Activated CD4-positive, alpha-beta T cell treated with anti-CD3 and anti-CD28 coated beads, Interleukin-2, Interleukin-4, amounts not matched to agents 100 ng/mL and 50 ng/mL, durations not matched to agents 16 hours and 8 hours (primary cell): ENCODE results near the gene FMC1.
"Not testable (repeated sequence)": the region's sequence is repeated elsewhere in the genome, so short reads cannot be mapped to it uniquely, and the experiment has no call there.

Source experiments
- DNase-seq: peaks from one replicate; pipeline ENCODE4 v3.0.0-alpha.2; 2020; ENCODE audit warnings: low spot score

The FMC1 gene

GRCh38 chr7:139340037-139340807 is 915 bp upstream of the FMC1 start:
- DNase-seq: peak; percentile 98

- no peak for DNase-seq
Measured at GRCh38 chr7:139340808-139341057, 404 bp upstream of the FMC1 start.

- DNase-seq: no peak
Measured at GRCh38 chr7:139341776-139342226, 664 bp downstream of the FMC1 start.

- DNase-seq: no peak
Measured at GRCh38 chr7:139345042-139345441, 3.9 kb downstream of the FMC1 start.

- DNase-seq: no peak
Measured at GRCh38 chr7:139351027-139351426, 9.9 kb downstream of the FMC1 start.

GRCh38 chr7:139354729-139355128 is 13.6 kb downstream of the FMC1 start:
- no peak for DNase-seq

- DNase-seq: no peak
Measured at GRCh38 chr7:139355320-139355719, 14.2 kb downstream of the FMC1 start.

GRCh38 chr7:139357729-139358506 is 16.8 kb downstream of the FMC1 start:
- not testable (repeated sequence) for DNase-seq

- peak; percentile 52 for DNase-seq
Measured at GRCh38 chr7:139358541-139359365, 17.6 kb downstream of the FMC1 start.

GRCh38 chr7:139359366-139360209 is 18.5 kb downstream of the FMC1 start, which contains the start of gene LUC7L2:
LUC7L2 (plus strand) TSS chr7:139359894; CDS start chr7:139360262, 368 bp downstream.
- DNase-seq: peak; percentile 99

GRCh38 chr7:139360210-139360947 is 19.2 kb downstream of the FMC1 start:
- peak; percentile 98 for DNase-seq

- DNase-seq: no peak
Measured at GRCh38 chr7:139360948-139361307, 19.8 kb downstream of the FMC1 start.

- DNase-seq: no peak
Measured at GRCh38 chr7:139361523-139361922, 20.4 kb downstream of the FMC1 start.

- no peak for DNase-seq
Measured at GRCh38 chr7:139362302-139362701, 21.2 kb downstream of the FMC1 start.

GRCh38 chr7:139362981-139363380 is 21.8 kb downstream of the FMC1 start:
- DNase-seq: no peak

- no peak for DNase-seq
Measured at GRCh38 chr7:139365336-139365735, 24.2 kb downstream of the FMC1 start.

- DNase-seq: no peak
Measured at GRCh38 chr7:139366400-139366799, 25.3 kb downstream of the FMC1 start.

GRCh38 chr7:139367438-139368155 is 26.5 kb downstream of the FMC1 start:
- no peak for DNase-seq

- DNase-seq: no peak
Measured at GRCh38 chr7:139370301-139370942, 29.3 kb downstream of the FMC1 start.

- DNase-seq: no peak
Measured at GRCh38 chr7:139370943-139371313, 29.8 kb downstream of the FMC1 start.
